Adrenal gland (tissue), 12 donors: ENCODE measurements around the gene ANKRD44. TPM values are rescaled to one million over a fixed set of nuclear protein-coding genes. Genes with fewer than 3 reads are reported as not detected.

ENCODE experiments used
- DNase-seq, 7 donors: peaks; one replicate each; pipeline ENCODE4 v3.0.0-alpha.2; 2019 to 2020
- H3K27ac ChIP-seq, 5 donors: fragments of 200-600 bp; sonication (generic) in 4 of 5; 1 replicate in 3 of 5; 2 replicates in 2 of 5; pipeline versions ENCODE4 v1.5.1 to v1.8.0; 2016 to 2020; ENCODE audit warnings: mild to moderate bottlenecking in 1 of 5
- H3K27me3 ChIP-seq: fragments of 200-600 bp; 2 replicates; pipeline ENCODE4 v1.8.0; 2021
- H3K36me3 ChIP-seq, 2 donors: fragments of 200-600 bp; replicated peaks in 1 of 2; 1 replicate in 1 of 2; 2 replicates in 1 of 2; pipeline versions ENCODE4 v1.5.1 to v1.8.0; 2018 to 2022
- H3K4me1 ChIP-seq, 2 donors: fragments of 200-600 bp; replicated peaks in 1 of 2; 1 replicate in 1 of 2; 2 replicates in 1 of 2; pipeline versions ENCODE4 v1.5.1 to v1.8.0; 2018 to 2021
- H3K4me3 ChIP-seq, 4 donors: fragments of 200-600 bp; sonication (generic) in 3 of 4; one replicate each; pipeline ENCODE4 v1.5.1; 2016 to 2018
- H3K9me3 ChIP-seq, 3 donors: fragments of 200-600 bp; sonication (generic) in 1 of 3; replicated peaks in 1 of 3; 1 replicate in 2 of 3; 2 replicates in 1 of 3; pipeline versions ENCODE4 v1.5.1 to v1.8.0; 2016 to 2021
- POLR2A ChIP-seq, 2 donors: fragments of 450-650 bp; IDR thresholded peaks; one replicate each; pipeline ENCODE4 v1.6.1; 2017; ENCODE audit warnings: antibody characterized with exemption in 2 of 2, mild to moderate bottlenecking in 2 of 2, moderate library complexity in 1 of 2
- WGBS, 4 donors: extraction: QIAGEN DNeasy Blood & Tissue Kit in 2 of 4; methylation state at CpG; one replicate each; pipeline versions ENCODE4 v1.1.5 to v1.1.7; 2013 to 2017; 5-methylcytosine and 5-hydroxymethylcytosine counted together
- intact Hi-C, 2 donors: fragments of 100-400 bp; cut with DNase I; formaldehyde crosslinking; loops; one replicate each; pipeline versions ENCODE4 v1.14.1 to v1.15.0; 2022 to 2023
- polyA plus RNA-seq, 3 donors: library from polyadenylated mRNA; stranded (reverse); fragments of 200-250 nt in 2 of 3; fragments of 350-450 nt in 1 of 3; fragmentation: Illumina TruSeq in 1 of 3; extraction: RNeasy Lipid Tissue Mini Kit (QIAGEN cat#74804) in 1 of 3; gene quantifications; one replicate each; pipeline ENCODE4 v1.2.3, GENCODE V29; 2013 to 2014
- total RNA-seq, 9 donors: library from RNA; depleted of rRNA in 4 of 9; stranded (reverse); fragments of >200 nt in 4 of 9; fragments of 120-200 nt in 1 of 9; fragmentation: NEBNext Ultra II Directional in 1 of 9; extraction: Animal tissue kit (Norgen Biotek cat#: 25700) in 1 of 9; gene quantifications; one replicate each; pipeline versions ENCODE4 v1.1.0 to v1.2.4, GENCODE V29; 2013 to 2023
- TF ChIP-seq, protein P1 (sequence below), 6 experiments: fragments of 450-650 bp in 4 of 6; fragments of 200-600 bp in 2 of 6; sonication (generic) in 1 of 6; IDR thresholded peaks; 1 replicate in 5 of 6; 2 replicates in 1 of 6; pipeline versions ENCODE4 v1.5.1 to v1.8.0; 2016 to 2021; ENCODE audit warnings: antibody characterized with exemption in 6 of 6, mild to moderate bottlenecking in 2 of 6, moderate library complexity in 1 of 6
- donor health status: healthy with polysubstance abuse.
- donor health status: Bipolar disorder and iron deficiency.
- donor health status: DM: yes; HTN: yes; CAD: no.
- donor health status: DM: no; HTN: no; CAD: no.
- donor health status: DM: no; HTN: no; CAD: no.
- donor health status: DM: yes; HTN: yes; CAD: no.

Gene ANKRD44
- total and polyA plus RNA-seq, 12 donors, result 3.8 to 40.2 (median 21.3) TPM

DNA sequence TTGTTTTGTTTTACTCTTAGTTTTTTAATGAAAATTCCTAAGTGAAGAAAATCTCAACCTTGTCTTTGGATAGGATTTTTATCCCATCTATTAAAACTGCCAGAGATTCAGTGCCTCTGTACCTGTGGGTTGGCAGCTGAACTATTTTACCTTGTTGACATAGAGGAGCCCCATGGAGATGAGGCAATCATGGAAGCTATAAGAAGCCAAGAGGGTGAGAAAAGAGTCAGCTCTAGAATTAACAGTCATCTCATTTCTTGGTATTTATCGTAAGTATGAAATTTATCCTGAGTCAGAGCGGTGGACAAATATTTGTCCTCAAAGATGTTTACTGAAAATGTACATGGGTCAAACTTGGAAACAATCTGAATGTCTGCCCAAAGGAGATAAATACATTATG lies 348.3 kb downstream of the ANKRD44 start:
- DNase-seq, result no peak
- Histone ChIP-seq H3K36me3 (no peaks in the 10 kb centered on the region), H3K27me3 (no peaks in the 10 kb centered on the region), H3K27ac (no peak overlapping the region), H3K4me3 (no peak overlapping the region), H3K9me3 (no peaks in the 10 kb centered on the region), H3K4me1 (no peaks in the 10 kb centered on the region)
- TF ChIP-seq, protein P1, sequence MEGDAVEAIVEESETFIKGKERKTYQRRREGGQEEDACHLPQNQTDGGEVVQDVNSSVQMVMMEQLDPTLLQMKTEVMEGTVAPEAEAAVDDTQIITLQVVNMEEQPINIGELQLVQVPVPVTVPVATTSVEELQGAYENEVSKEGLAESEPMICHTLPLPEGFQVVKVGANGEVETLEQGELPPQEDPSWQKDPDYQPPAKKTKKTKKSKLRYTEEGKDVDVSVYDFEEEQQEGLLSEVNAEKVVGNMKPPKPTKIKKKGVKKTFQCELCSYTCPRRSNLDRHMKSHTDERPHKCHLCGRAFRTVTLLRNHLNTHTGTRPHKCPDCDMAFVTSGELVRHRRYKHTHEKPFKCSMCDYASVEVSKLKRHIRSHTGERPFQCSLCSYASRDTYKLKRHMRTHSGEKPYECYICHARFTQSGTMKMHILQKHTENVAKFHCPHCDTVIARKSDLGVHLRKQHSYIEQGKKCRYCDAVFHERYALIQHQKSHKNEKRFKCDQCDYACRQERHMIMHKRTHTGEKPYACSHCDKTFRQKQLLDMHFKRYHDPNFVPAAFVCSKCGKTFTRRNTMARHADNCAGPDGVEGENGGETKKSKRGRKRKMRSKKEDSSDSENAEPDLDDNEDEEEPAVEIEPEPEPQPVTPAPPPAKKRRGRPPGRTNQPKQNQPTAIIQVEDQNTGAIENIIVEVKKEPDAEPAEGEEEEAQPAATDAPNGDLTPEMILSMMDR (IDR thresholded peaks at IDR 0.05), result no peak
- TF ChIP-seq POLR2A (IDR thresholded peaks at IDR 0.05), result no peak
- intact Hi-C loops, result no loop called here
- WGBS, 4 donors, result 93 to 98% (median 96%) methylated on average over 2 of the region's 2 CpGs

- no peak overlapping the region for H3K27ac ChIP-seq
- TF ChIP-seq, protein P1 (IDR thresholded peaks at IDR 0.05), result no peak
- TF ChIP-seq POLR2A (IDR thresholded peaks at IDR 0.05), result no peak
- no peak overlapping the region for H3K4me3 ChIP-seq
- intact Hi-C loops, result no loop called here
- no peak for DNase-seq
- H3K4me1 ChIP-seq, result no peaks in the 10 kb centered on the region
- no peaks in the 10 kb centered on the region for H3K36me3 ChIP-seq
- no peaks in the 10 kb centered on the region for H3K9me3 ChIP-seq
- H3K27me3 ChIP-seq, result no peaks in the 10 kb centered on the region
Measured at GRCh38 chr2:196961889-196962288, 348.7 kb downstream of the ANKRD44 start.

- no peaks in the 10 kb centered on the region for H3K27me3 ChIP-seq
- DNase-seq, result no peak
- WGBS, 4 donors, result 70 to 83% (median 74%) methylated on average over 3 of the region's 3 CpGs
- H3K36me3 ChIP-seq, result no peaks in the 10 kb centered on the region
- H3K27ac ChIP-seq, result no peak overlapping the region
- TF ChIP-seq, protein P1 (IDR thresholded peaks at IDR 0.05), result no peak
- TF ChIP-seq POLR2A (IDR thresholded peaks at IDR 0.05), result no peak
- H3K4me1 ChIP-seq, result no peaks in the 10 kb centered on the region
- no peak overlapping the region for H3K4me3 ChIP-seq
- intact Hi-C loops, result no loop called here
- no peaks in the 10 kb centered on the region for H3K9me3 ChIP-seq
Measured at GRCh38 chr2:196959734-196960338, 350.7 kb downstream of the ANKRD44 start.

DNA sequence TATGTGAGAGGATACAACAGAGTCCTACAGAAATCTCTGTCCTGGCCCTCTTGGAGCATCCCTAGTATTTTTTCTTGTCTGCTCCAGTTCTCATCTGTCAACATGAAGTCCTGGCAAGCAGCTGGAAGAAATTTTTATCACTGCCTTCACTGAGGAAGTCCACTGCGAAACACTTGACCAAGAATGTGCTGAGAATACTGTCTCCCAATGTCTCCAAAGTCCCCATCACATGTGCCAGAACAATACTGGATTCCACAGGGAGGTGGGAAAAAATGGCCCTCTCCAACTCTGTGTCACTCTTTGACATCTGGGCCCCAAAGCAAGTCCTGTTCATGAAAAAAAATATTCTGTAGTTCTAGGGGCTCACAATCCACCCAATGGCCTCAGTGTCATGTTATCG lies 351.3 kb downstream of the ANKRD44 start:
- intact Hi-C loops, result no loop called here

More for the DNA sequence above, 351.3 kb downstream of the ANKRD44 start:
- no peaks in the 10 kb centered on the region for H3K4me1 ChIP-seq
- no peak overlapping the region for H3K4me3 ChIP-seq
- H3K9me3 ChIP-seq, result no peaks in the 10 kb centered on the region
- H3K27me3 ChIP-seq, result no peaks in the 10 kb centered on the region
- WGBS, 4 donors, result 61 to 94% (median 85%) methylated on average over 2 of the region's 2 CpGs
- TF ChIP-seq, protein P1 (IDR thresholded peaks at IDR 0.05), result no peak
- no peak for TF ChIP-seq POLR2A (IDR thresholded peaks at IDR 0.05)
- no peak overlapping the region for H3K27ac ChIP-seq
- no peak for DNase-seq
- H3K36me3 ChIP-seq, result no peaks in the 10 kb centered on the region
